GM12872 (cell line): ENCODE measurements around the gene SSMEM1.

ENCODE experiments used
- TF ChIP-seq, protein P1 (sequence below): IDR thresholded peaks from 3 replicates; pipeline ENCODE4 v1.5.1; 2011; ENCODE audit warnings: low read depth, mild to moderate bottlenecking, low read length, moderate library complexity; ENCODE audit not compliant: insufficient read depth

Gene SSMEM1

DNA sequence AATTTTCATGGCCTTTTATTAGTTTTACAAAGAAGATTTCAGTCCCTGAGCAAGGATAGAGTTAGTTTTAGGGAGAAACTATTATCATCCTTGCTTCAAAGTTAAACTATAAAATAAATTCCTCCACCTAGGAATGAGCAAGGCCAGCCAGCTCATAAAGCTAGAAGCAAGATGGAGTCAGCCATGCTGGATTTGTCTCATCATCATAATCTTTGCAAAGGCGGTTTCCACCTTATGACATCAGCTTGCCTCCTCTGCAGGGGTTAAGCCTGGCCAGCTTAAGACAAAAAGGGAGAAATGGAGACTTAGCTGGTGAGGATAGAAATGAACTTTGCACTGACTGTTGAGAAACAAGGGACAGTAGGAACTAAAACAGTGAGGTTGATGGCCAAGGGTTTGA lies 18.7 kb downstream of the SSMEM1 start:
- TF ChIP-seq, protein P1, sequence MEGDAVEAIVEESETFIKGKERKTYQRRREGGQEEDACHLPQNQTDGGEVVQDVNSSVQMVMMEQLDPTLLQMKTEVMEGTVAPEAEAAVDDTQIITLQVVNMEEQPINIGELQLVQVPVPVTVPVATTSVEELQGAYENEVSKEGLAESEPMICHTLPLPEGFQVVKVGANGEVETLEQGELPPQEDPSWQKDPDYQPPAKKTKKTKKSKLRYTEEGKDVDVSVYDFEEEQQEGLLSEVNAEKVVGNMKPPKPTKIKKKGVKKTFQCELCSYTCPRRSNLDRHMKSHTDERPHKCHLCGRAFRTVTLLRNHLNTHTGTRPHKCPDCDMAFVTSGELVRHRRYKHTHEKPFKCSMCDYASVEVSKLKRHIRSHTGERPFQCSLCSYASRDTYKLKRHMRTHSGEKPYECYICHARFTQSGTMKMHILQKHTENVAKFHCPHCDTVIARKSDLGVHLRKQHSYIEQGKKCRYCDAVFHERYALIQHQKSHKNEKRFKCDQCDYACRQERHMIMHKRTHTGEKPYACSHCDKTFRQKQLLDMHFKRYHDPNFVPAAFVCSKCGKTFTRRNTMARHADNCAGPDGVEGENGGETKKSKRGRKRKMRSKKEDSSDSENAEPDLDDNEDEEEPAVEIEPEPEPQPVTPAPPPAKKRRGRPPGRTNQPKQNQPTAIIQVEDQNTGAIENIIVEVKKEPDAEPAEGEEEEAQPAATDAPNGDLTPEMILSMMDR = no peak

DNA sequence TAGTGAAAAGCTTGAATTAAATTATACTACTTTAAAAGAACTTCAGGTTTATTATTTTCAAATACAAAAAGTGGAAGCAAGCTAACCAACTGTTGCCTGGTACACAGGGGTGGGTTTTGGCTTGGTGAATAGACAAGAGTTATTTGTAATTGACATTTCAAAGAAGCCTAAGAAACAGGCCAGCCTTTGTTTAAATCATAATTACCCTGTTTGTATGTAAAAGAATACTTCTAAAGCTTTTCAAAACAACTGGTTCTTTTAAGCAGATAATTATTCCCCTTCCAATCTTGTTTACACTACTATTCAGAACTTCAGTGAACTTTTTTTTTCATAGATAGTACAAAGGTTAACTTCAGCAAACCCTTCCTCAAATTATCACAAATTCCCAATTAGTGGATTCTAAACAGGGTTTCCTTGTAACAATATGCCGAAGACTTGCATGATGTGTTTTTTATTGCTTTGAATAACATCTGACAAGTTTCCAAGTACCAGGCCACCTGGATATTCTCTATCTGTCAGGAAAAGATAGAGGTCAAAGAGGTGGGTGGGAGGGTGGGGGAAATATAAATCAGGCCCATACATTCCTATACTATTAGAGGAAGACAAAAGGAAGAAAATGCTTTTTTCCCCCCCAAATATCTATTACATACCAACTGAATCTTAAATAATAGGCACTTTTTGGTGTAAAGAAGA lies 20.4 kb downstream of the SSMEM1 start:
- TF ChIP-seq, protein P1 = no peak

DNA sequence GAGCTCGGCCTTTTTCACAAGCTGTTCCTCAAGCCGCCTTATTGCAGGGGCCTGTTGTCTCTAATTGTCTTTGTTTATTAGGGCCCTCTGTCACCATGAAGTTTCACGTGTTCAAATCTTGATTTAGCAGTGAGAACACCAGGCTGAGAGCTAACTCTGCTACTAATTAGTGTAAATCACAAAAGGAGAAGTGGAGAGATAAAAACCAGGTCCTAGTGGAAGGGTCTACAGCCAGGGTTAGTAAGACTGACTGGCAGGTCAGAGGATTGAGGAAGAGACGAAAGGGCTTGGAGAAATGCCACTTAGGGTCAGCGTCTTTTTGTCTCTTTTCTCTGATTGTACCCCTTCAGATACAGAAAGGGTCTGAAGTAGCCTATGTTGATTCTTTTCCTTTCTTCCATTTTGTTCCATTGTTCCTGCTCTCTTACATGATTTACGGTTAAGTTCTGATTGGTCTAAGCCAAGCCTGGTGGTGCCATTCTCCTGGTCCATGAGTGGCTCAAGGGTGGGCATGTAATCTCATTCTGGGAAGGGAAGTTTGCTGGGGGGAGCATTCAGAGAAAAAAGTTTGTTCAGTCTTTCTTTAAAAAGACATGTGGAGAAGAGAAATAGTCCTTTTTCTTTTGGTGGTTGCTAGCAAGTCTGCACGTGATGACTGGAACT lies 21.3 kb downstream of the SSMEM1 start:
- TF ChIP-seq, protein P1 = no peak

DNA sequence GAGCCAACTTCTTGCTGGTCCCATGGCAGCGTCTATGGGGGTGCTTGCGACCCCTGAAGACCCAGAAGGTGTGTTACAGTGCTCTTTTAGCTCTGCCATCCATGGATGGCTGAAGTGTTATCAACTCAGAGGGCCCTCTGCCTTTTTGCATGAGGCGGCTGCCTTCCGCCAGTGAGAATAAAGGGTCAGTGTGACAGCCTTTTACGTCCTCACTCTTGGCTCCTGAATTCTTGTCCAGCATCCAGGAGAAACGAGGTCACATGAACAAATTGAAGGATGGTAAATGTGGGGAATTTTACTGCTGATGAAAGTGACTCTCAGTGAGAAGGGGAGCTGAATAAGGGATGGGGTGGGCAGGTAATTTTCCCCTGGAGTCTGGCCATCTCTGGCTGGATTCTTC lies 24.1 kb downstream of the SSMEM1 start:
- TF ChIP-seq, protein P1 = no peak

DNA sequence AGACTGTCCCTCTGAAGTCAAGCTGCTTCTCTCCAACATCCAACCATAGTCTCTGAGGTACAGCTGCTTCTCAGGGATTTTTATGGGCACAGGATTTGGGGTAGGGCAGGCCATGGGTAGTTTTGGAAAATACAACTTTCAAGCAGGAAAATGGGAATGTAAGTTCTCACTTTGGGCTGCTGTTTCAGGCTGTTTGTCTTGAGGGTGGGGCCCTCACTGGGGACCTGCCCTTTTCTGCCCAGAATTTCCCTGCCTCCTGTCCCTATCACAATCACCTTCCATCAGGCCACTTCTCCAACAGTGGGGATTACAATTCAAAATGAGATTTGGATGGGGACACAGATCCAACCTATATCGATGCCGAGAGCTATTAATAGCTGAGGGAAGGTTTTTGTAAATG lies 24.5 kb downstream of the SSMEM1 start:
- TF ChIP-seq, protein P1 = no peak

DNA sequence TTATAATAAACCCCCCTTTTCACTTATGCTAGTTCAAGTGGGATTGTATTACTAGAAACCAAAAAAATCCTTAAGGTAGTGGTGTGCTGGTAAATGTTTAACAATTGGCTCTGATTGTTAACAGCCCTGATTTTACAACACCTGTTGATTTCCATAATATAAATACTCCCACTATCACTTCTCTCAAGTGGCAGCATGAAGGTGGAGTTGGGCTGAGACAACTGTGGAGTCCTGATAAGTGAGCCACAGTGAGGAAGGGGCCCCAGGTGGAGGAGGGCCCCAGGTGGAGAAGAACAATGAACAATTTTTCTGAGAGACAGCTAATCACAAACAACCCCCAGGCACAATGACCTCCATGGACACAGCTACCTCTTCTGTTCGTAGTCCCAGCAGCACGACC lies 26.4 kb downstream of the SSMEM1 start:
- TF ChIP-seq, protein P1 = no peak

DNA sequence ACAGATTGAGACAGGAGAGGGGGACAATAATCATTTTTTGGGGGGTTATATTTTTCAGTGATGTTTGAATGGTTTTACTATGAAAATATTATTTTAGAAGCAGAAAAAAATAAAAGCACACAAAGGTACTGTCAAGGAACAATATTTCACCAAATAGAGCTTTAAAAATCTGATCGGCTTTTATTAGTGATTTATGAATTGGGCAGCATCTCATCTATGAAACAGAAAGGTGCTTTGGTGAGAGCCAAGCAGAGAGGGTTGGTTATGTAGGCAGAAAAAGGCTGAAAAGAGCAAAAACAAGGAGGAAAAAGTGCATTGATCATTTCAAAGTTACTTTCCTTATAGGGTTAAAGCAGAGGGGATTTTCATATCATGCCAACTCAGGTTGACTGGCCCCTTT lies 32.6 kb downstream of the SSMEM1 start:
- TF ChIP-seq, protein P1 = no peak
